ENCODE results near the gene GABRP. TPM values are rescaled to one million over a fixed set of nuclear protein-coding genes. Genes with fewer than 3 reads are reported as not detected.
"Not testable (repeated sequence)": the region's sequence is repeated elsewhere in the genome, so short reads cannot be mapped to it uniquely, and the experiment has no call there.

Gene GABRP
- total RNA-seq, 1 experiment from 2014 or later = not detected

DNA sequence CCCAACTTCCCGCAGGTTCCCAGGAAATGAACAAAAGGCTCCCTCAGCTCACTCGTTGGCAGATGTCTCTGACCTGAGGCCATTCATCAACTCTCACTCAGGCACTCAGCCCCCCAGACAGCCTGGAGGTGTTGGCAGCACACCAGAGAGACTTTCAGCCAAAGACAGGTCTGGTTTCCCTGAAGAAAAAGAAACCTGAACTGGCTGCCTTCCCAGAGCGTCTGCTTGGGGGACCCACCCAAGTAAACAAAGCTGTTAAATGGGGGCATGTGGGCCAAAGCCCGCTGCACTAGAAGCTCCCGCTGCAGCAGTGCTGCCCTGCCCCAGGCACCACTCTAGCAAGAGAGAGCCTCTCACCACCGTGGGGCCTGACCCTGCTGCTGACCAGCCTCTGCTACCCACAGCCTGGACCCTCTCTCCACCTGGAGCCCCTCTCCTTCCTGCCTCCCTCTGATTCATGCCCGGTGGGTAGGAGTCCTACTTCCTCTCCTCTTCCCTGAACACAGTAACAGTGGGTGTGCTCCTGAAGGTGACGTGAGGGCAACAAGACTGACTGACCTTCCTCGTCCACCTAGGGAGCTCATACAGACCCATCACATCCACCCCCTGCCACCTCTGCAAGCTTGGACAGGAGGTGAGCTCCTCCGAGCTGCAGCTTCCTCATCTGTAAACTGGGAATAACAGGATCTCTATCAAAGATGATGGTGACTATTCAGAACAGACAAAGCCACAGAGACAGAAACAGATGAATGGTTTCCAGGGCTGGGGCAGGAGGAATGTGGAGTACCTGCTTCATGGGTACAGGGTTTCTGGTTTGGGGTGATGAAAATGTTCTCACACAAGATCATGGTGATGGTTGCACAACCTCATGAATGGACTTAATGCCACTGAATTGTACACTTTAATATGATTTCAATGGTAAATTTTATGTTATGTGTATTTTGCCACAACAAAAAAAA is 31.0 kb upstream of the GABRP start:
- in situ Hi-C loops (cut with HindIII; ENCODE audit: low pct_unique_long_range_greater_than_20kb, low sequenced_read_pairs) = no loop called here
- DNase-seq (ENCODE audit: low read depth, low spot score) = no peak

DNA sequence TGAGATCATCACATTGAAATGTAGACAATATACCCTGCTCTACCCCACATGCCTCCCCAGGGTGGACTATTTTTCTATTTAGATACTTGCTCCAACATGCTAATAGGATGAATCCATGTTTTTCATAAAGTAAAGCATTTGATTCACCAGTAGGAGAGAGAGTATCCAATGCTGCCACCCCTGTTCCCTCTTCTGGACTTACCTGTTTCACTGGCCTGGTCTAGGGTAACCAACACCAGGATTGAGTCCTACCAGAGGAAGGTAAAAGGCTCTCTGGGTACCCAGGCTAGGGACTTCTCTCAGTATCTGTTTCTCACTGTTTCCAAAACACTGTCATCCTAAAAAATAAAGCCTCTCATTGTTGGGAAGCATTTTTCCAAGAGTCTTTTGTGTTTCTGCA is 30.2 kb upstream of the GABRP start:
- no peak for DNase-seq (ENCODE audit: low read depth, low spot score)

DNA sequence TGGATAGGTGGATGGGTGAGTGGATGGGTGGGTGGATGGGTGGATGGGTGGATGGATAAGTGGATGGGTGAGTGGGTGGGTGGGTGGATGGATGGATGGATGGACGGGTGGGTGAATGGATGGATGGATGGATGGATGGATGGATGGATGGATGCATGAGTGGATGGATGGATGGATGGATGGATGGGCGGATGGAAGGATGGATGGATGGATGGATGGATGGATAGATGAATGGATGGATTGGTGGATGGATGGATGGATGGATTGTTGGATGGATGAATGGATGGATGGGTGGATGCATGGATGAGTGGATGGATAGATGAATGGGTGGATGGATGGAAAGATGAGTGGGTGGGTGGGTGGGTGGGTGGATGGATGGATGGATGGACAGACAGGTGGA is 29.0 kb upstream of the GABRP start:
- DNase-seq (ENCODE audit: low read depth, low spot score); in situ Hi-C loops (cut with HindIII; ENCODE audit: low pct_unique_long_range_greater_than_20kb, low sequenced_read_pairs): not testable (repeated sequence)

More for the DNA sequence above, 30.2 kb upstream of the GABRP start:
- in situ Hi-C loops (cut with HindIII; ENCODE audit: low pct_unique_long_range_greater_than_20kb, low sequenced_read_pairs) = no loop called here

DNA sequence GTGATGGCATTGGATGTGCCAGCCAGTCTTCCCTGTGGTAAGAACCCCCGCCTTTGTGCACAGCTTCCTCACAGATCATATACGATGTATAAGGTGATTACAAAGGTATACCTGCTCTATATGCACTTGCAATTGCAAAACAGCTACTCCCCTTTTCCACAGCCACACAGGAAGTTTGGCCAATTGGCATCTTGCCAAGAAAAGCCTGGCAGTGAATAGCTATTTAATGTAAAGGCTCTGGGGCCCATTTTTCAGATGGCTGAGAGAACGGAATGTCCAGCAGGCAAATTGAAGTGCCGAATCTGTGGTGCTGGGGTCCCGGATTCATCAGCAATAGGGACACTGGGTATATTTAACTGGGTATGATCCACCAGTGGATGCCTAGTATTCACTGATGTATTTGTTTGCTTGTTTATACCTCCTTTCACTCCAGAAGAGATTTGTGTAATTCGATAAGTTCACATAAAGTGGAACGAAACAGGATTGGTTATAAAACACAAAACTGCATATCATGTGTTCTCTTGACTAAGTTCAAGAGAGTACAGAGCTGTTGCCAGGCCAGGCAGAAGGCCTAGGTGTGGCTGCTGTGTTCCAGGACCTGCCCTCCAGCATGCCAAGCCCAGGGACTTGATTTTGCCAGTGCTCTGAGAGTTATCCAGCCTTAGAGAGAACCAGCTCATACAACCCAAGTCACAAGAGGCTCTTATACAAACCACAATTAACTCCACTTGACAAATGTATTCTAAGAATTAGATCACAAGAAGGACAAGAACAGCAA is 27.7 kb upstream of the GABRP start:
- DNase-seq (ENCODE audit: low read depth, low spot score) = no peak
- in situ Hi-C loops (cut with HindIII; ENCODE audit: low pct_unique_long_range_greater_than_20kb, low sequenced_read_pairs) = no loop called here

DNA sequence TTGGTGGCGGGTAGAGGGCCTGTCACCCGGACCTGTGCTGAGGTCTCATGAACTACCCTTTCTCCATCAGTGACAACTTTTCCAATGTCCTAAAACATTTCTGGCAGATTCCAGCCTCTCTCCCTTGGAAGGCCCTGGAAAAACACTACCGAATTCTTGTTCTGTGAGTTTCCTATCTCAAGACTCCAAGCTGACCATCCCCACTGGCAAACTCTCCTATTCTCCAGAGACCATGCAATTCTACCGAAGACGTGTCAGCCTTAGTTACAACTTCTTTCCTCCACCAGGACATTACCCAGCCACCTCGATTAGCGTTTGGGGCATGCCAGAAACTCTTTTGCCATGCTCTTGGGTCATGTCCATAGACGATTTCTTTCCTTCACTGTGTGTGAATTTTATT is 26.8 kb upstream of the GABRP start:
- DNase-seq (ENCODE audit: low read depth, low spot score) = no peak
- in situ Hi-C loops (cut with HindIII; ENCODE audit: low pct_unique_long_range_greater_than_20kb, low sequenced_read_pairs) = no loop called here

DNA sequence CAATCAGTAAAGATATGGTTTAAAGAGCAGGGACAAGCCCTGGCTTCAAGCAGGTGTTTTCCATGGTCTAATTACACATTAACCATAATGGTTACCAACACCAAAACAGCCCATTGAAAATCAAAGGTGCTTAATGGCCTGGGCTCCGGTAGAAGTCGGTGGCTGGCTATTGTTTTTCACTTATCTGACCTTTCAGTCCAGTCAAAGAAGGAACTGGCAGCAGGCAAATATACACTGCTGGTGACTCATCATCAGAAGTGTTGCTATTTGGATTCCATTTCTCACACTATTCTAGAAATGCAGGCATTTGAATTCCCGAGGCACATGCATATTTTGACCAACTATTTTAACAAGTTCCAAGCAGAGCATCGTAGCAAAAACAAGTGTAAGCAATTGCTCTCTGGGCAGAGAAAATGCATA is 26.3 kb upstream of the GABRP start:
- DNase-seq (ENCODE audit: low read depth, low spot score) = peak; percentile 34
- in situ Hi-C loops (cut with HindIII; ENCODE audit: low pct_unique_long_range_greater_than_20kb, low sequenced_read_pairs) = no loop called here

DNA sequence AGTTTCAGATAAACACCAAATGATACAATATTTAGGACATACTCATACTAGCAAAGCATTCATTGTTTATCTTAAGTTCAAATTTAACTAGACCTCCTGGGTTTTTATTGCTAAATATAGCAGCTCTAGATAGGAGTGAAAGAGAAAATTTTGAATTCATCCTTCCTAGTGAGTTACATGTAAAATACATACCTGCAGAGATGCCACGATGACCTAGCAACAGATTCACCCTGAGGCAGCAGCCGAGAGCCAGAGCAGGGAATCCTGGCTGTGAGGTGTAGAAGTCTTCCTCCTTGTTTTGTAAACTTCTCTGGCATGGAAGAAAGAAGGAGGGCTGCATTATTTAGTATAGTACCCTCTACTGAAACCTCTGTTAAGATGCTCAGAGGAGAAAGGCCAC is 25.9 kb upstream of the GABRP start:
- in situ Hi-C loops (cut with HindIII; ENCODE audit: low pct_unique_long_range_greater_than_20kb, low sequenced_read_pairs) = no loop called here

DNA sequence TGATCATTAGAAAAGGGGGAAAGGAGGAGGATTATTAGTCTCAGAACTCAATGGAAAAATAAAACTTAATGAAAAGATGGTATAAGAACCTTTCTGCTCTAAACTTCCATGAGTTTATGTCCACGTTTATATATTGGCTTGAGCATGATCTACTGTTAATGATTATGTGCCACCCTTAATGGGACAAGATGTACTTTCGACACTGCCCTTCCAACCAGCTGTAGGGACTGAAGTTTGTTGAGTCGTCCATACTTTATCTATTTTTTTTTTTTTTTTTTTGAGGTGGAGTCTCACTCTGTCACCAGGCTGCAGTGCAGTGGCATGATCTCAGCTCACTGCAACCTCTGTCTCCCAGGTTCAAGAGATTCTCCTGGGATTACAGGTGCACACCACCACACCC is 25.0 kb upstream of the GABRP start:
- in situ Hi-C loops (cut with HindIII; ENCODE audit: low pct_unique_long_range_greater_than_20kb, low sequenced_read_pairs) = no loop called here
- DNase-seq (ENCODE audit: low read depth, low spot score) = no peak

More for the DNA sequence above, 25.9 kb upstream of the GABRP start:
- no peak for DNase-seq (ENCODE audit: low read depth, low spot score)

DNA sequence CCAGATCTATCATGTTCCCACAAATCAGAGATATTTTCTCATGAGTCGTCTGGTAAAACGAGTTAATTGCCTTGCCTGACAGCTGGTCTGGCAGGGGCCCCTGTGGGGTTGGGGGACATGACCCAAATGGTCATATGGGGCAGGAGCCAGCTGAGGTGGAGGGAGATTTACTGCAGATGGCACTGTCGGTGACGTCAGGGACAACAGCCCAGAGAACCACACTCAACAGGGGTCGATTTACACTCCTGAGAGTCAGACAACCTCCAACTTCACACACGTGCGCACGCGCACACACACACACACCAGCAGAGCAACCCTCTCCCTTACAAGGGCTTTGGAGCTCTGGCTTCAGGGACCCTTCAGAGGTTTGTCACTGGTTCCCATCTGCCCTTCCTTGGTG is 23.4 kb upstream of the GABRP start:
- in situ Hi-C loops (cut with HindIII; ENCODE audit: low pct_unique_long_range_greater_than_20kb, low sequenced_read_pairs) = no loop called here
- no peak for DNase-seq (ENCODE audit: low read depth, low spot score)

DNA sequence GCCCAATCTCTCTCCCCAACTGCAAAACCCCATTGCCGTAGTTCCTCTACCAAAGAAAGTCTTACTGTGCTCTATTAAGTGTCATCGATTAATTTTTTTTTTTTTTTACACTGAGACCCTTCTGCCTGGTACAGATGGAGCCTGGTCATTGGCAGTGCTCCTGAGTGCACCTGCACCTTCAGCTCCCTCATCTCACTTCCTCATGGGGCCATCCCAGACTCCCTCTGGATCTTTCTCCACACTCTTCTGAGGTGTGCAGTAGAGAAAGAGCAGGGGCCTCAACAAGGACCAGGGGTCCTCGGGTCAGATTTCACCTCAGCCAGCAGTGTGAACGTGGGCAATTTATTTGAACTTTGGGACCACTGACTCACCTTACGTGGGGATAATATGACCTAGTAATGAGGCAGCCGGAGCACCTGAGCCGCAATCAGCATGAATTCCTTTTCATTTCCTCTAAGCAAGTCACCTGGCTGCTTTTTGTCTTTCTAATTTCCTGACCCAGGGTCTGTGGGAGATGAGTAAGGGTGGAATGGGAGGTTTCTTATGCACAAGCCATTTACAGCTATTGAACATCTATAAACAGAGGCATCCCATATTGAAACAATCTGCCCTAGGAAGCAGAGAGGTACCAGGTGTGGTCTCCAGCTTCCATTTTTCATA is 22.3 kb upstream of the GABRP start:
- no peak for DNase-seq (ENCODE audit: low read depth, low spot score)
- in situ Hi-C loops (cut with HindIII; ENCODE audit: low pct_unique_long_range_greater_than_20kb, low sequenced_read_pairs) = no loop called here

DNA sequence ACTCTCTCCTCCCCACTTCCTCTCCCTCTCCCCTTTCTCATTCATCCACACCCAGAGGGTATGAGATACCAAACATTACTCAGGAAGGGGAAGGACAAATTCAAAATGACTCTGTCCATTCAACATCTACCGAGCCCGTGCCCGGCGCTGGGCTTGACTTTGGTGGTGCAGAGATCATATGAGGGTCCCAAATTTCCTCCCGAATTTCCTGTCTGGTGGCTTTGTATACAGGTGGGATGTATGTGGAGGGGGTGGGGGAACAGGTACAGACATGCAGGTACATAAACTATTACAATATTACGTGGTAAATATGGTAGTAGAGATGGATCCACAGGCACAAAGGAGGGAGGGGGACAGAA is 21.8 kb upstream of the GABRP start:
- in situ Hi-C loops (cut with HindIII; ENCODE audit: low pct_unique_long_range_greater_than_20kb, low sequenced_read_pairs) = no loop called here
- DNase-seq (ENCODE audit: low read depth, low spot score) = no peak

DNA sequence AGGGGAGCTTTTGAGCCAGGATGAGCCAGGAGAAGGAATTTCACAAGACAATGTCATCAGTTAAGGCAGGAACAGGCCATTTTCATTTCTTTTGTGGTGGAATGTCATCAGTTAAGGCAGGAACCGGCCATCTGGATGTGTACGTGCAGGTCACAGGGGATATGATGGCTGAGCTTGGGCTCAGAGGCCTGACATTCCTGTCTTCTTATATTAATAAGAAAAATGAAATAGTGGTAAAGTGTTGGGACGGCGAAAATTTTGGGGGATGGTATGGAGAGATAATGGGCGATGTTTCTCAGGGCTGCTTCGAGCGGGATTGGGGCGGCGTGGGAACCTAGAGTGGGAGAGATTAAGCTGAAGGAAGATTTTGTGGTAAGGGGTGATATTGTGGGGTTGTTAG is 21.2 kb upstream of the GABRP start:
- in situ Hi-C loops (cut with HindIII; ENCODE audit: low pct_unique_long_range_greater_than_20kb, low sequenced_read_pairs); DNase-seq (ENCODE audit: low read depth, low spot score): not testable (repeated sequence)

DNA sequence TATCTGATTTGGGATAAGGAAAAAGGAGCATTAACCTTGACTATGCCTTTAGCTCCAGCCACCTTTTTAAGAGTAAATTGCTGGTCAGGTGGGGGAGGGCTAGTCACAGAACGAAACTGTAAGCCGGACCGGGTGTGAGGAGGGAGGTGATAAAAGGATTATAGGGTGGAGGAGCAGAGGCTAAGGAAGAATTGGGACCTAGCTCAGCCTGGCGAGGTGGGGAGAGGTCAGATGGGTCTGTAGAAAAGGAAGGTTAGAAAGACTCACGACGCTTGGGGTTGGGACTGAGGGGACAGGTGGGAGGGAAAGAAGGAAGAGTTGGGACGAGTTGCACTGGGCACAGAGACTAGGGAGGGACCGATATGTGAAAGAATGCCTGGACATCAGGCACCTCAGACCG is 17.7 kb upstream of the GABRP start:
- in situ Hi-C loops (cut with HindIII; ENCODE audit: low pct_unique_long_range_greater_than_20kb, low sequenced_read_pairs); DNase-seq (ENCODE audit: low read depth, low spot score): not testable (repeated sequence)

DNA sequence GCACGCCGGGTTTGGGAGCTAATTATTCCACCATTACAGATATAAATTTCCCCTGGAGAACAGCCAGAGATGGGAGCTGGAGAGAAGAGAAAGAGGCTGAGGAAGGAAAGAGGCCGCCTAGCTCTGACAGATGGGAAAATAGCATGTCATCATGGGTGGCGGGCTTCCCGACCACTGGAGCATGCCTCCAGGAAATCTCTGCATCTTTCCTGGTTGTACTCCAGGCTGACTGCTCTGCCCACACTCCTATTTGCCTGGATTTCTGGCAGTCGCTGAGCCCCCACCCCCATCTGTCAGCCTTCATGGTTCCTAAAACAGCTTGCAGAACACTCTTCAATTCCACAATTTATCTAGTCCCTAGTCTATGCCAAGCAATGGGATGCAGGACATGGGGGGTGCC is 14.3 kb upstream of the GABRP start:
- in situ Hi-C loops (cut with HindIII; ENCODE audit: low pct_unique_long_range_greater_than_20kb, low sequenced_read_pairs) = no loop called here
- no peak for DNase-seq (ENCODE audit: low read depth, low spot score)

DNA sequence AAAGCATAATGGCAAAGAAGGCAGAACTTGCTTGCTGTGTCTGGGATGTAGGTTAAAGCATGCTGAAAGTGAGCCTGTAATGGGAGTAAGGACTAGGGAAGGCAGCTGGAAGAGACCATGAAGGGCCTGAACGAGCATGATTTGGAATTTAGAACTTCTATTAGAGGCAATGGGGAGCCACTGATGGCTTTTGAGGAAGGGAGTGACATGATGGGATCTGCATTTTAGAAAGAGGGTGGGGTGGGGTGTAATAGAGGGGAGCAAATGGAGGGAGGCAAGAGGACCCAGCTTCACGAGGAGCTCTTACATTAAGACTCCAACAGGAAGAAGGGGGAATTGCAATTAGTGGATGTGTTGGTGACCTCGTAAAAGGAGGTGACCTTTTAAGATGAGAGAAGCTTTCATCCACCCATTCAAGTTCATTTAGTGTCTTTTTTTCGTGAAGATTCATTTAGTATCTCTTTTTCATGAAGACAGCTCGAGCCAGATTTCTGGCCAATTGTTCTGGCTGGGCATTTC is 13.6 kb upstream of the GABRP start:
- DNase-seq (ENCODE audit: low read depth, low spot score) = peak; percentile 25
- in situ Hi-C loops (cut with HindIII; ENCODE audit: low pct_unique_long_range_greater_than_20kb, low sequenced_read_pairs) = no loop called here

DNA sequence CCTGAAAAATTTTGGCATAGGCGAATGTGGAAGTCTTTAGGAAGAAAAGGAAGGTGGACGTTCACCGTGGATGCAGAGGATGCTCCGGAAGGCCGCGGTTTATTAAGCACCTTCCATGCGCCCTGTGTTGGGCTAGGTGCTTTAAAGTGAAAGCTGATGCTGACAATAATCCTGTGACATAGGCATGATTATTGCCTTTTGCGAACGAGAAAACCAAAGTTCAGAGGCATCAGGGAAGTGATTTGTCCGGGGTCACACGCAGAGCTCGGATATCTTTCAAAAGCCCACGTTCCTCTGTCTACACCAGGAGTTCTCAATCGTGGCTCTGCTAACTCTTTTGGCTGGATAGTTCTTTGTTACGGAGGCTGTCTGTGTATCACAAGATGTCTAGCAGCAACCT is 12.0 kb upstream of the GABRP start:
- in situ Hi-C loops (cut with HindIII; ENCODE audit: low pct_unique_long_range_greater_than_20kb, low sequenced_read_pairs) = no loop called here

DNA sequence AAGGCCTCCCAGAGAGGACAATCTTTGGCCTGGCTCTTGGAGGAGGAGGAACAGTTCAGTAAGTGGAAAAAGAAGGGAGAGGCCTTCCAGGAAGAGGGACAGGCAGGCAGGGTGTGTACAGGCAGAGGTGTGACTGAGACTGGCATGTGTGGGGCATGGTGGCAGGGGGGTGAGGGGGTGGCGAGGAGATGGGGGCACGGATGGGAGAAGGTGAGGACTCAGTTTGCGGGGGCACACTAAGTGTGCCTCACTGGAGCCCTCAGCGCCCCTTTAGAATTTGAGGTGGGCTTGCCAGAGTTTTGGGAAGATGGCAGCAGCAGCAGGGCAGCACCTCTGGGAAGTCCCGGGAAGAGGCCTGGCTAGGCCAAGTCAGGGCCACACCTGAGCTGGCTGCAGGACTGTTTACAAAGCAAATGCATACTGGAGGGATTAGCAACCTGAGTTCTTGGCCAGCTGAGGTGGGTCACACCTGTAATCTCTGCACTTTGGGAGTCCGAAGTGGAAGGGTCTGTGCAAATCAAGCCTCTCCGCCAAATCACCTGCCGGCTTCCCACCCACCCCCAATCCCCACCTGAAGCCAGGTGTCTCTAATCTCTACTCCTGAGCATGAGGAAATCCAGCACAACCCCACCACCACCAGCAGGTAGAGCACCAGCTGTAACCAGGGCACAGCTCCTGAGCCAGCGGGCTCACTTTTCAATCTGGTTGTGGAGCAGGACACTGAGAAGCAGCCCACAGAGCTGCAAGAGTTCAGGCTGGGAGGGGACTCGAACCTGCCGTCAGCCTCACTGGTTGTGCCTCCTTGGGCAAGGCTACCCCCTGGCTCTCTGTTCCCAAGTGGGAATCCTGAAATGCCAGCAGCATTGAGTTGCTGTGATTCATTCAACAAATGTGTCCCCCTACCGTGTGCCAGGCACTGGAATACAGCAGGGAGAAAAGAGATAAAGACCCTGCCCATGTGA is 10.2 kb upstream of the GABRP start:
- in situ Hi-C loops (cut with HindIII; ENCODE audit: low pct_unique_long_range_greater_than_20kb, low sequenced_read_pairs) = no loop called here
- DNase-seq (ENCODE audit: low read depth, low spot score) = no peak

More for the DNA sequence above, 12.0 kb upstream of the GABRP start:
- no peak for DNase-seq (ENCODE audit: low read depth, low spot score)
